Activated T-helper 17 cell treated with anti-CD3 and anti-CD28 coated beads, Interleukin-2, amount 50 U/mL, for 72 hours (primary cell): ENCODE results near the gene IFNK. TPM values are rescaled to one million over a fixed set of nuclear protein-coding genes. Genes with fewer than 3 reads are reported as not detected.

Experiments used
- ATAC-seq: fragments of 150-1000 bp; cut with Tn5 transposase; replicated peaks from 2 replicates; pipeline ENCODE4 v1.10.0; 2021; ENCODE audit warnings: mild to moderate bottlenecking, moderate library complexity
- H3K27ac Mint-ChIP-seq: one replicate; pipeline ENCODE4 v1.8.0; 2022; ENCODE audit warnings: mixed read lengths
- H3K27me3 Mint-ChIP-seq: one replicate; pipeline ENCODE4 v1.8.0; 2022; ENCODE audit warnings: mixed read lengths
- H3K36me3 Mint-ChIP-seq: one replicate; pipeline ENCODE4 v1.8.0; 2022; ENCODE audit warnings: low read depth, mild to moderate bottlenecking, mixed read lengths
- H3K4me1 Mint-ChIP-seq: one replicate; pipeline ENCODE4 v1.8.0; 2022; ENCODE audit warnings: mixed read lengths
- H3K4me3 Mint-ChIP-seq: one replicate; pipeline ENCODE4 v1.8.0; 2022; ENCODE audit warnings: mild to moderate bottlenecking, mixed read lengths
- H3K9me3 Mint-ChIP-seq: one replicate; pipeline ENCODE4 v1.8.0; 2022; ENCODE audit warnings: mixed read lengths
- total RNA-seq, 2 donors: library from RNA; stranded (reverse); gene quantifications; one replicate each; pipeline ENCODE4 v1.2.3, GENCODE V29; 2022

Gene IFNK
- total RNA-seq, 2 donors from 2014 or later: not detected

DNA sequence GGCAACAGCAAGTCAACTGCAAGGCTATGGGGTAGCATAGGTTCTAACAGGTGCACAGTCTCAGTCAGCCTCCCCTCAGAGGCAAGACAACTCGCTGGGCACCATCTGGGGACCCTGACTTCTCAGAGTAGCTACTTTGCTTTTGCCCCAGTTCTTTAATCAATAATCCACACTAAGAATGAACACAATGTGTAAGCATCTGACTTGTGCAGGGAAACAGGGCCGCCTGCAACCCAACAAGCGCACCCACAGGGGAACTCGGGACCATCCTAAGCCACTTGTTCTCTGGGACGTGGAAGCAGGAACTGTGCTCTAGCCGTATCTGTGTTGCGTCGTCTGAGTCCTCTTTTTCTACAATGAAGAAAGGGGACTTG lies 3.6 kb downstream of the IFNK start:
- no peaks in the 10 kb centered on the region for H3K9me3 Mint-ChIP-seq
- peak overlapping the region; percentile 84 for H3K4me3 Mint-ChIP-seq
- ATAC-seq: no peak
- peaks cover 4% of the 10 kb centered on the region for H3K4me1 Mint-ChIP-seq
- H3K27ac Mint-ChIP-seq: no peak overlapping the region
- H3K27me3 Mint-ChIP-seq: peaks cover 8% of the 10 kb centered on the region
- H3K36me3 Mint-ChIP-seq: no peaks in the 10 kb centered on the region

DNA sequence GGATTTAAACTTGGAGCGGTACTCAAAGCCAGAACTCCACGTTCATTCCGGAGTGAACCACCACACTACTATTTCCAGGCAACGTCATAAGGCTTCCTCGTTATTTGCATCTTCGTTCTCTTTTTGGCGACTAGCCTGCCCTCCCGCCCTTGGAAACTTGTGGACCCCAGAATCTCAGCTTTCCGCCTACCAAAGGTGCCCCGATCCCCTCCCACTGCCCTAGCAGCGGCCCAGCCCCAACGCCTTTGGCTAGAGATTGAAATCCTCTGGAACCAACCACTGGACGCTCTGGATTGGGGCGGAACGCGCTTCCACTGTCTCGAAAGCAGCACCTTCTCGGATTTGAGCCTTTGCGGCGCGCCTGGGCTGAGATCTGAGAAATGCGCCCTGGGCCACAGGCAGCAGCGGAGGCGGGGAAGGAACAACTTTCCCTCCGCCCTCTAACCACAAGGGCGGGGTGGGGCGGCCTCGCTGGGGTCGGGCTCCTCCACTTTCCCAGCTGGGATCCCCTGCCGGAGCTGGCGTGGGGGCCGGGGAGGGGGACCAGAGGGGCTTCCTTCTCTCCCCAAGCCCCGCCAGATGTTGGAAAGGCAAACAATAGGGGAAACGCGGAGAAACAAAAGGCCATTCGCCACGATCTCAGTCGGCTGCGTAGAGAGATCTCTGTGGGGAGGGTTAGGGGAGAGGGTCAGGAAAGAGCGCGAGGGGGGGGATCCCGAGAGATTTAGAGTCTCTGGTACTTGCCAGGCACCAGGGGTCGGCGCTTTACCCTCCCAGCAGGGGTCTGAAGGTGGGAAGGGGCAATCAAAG lies 4.2 kb downstream of the IFNK start:
- Mint-ChIP-seq H3K36me3 (no peaks in the 10 kb centered on the region), H3K4me3 (peak overlapping the region; percentile 84), H3K4me1 (peaks cover 4% of the 10 kb centered on the region), H3K27ac (peak overlapping the region; percentile 64), H3K9me3 (no peaks in the 10 kb centered on the region), H3K27me3 (peaks cover 8% of the 10 kb centered on the region)
- peak; percentile 55 for ATAC-seq

DNA sequence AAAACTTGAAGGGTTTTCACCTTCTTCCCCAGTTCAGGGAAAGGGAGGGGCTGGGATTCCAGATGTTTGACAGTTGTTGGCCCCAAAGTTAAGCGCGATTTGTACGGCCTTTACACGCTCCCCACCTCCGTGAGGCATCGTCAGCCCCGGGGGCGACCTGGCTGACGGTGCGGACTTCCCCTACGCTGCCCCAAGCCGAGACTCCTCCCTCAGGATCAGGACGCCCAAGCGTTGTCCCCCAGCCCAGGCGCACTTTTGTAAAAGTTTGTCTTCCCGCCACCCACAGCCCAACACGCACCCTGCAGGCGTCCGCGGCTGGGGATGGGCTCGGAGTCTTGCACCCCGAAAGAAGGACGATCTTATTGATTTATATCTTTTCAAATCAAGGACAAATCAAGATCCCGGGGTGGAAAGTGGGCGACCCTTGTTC lies 4.8 kb downstream of the IFNK start:
- Mint-ChIP-seq H3K4me3 (peak overlapping the region; percentile 84), H3K4me1 (peaks cover 4% of the 10 kb centered on the region), H3K27me3 (peaks cover 8% of the 10 kb centered on the region), H3K27ac (peak overlapping the region; percentile 64), H3K9me3 (no peaks in the 10 kb centered on the region), H3K36me3 (no peaks in the 10 kb centered on the region)
- ATAC-seq: peak; percentile 79

DNA sequence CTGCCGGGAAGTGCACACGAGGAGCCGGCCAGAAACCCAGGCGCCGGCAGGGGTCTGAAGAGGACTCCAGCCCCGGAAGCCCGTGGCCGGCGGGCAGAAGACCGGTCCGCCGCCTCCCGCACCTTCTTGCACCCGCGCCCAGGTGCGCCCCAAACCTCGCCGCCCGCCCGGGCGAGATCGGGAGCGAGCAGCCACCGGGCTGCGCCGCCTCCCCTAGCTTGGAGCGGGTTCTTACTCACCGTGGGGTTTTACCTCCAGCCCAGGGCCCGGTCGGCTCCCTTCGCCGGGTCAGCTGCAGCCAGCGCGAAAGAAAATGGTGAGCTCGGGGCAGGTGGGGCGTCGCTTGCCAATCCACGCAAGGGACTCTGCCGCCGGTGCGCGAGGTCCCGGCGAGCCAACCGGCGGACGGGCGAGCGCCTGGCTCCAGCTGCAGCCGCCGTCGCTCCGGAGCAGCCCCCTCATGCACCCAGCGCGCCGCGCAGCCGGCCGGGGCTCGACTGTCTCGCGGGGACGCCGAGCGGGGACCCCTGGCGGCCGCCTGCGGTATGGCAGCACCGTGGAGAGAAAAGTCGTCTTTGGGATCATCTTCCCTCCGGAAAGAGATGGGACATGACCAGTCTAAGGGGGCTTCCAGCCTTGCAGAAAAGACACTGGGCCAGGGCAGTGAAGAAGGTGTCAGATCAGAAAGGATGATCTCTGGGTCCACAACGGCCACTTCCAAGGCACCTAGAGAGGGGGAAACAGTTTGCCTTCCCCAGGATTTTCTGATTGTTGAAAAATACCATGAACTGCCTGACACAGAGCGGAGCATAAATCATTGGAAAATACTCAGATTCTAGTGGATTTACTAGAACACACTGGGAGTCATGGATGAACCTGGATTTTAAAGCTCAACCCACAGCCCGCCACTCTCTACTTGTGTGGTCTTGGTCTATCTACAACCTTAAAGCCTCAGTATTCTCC lies 5.5 kb downstream of the IFNK start, which contains the start of gene MOB3B:
MOB3B (minus strand) TSS at position 499 of the 963 bp plus-strand sequence. CDS start 74,264 bp downstream, outside the sequence.
- peak within 1 kb of the TSS; percentile 64 for H3K27ac Mint-ChIP-seq
- no peaks in the 10 kb centered on the region for H3K9me3 Mint-ChIP-seq
- H3K36me3 Mint-ChIP-seq: no peaks in the 10 kb centered on the region

DNA sequence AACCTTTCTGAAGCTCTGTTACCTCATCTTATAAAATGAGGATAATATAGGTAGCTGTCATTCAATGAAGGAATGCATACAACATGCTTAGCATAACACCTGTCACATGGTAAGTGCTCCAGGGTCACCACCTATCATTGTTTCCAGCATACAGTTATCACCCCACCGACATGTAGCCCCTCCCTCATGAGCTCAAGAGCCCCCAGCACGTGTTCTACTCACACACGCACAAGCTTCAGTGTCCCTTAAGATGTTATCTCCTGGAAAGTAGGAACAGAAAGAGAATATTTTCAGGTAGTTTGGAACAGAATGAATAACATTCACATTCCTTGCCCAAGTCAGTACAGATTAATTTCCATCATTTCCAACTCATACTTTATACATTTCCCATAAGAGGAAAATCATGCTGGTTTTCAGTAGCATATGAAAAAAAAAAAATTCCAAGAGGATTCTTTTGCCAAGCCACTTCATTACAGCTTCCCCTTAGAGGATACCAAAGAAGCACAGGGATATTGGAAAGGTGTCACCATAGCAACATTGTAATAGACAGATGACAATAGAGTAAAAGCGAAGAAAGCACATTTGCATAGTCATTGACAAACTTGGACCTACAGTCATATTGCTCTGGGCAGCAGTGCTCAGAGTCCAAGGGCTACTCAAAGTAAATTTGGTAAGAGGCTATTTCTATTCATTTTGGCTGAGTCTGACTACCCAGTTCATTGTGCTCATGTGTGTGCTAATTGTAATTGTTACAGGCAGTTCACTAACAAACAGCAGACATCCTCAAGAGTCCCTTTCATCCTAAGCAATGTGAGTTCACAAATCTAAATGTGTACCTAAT lies 7.0 kb downstream of the IFNK start:
- peaks cover 5% of the 10 kb centered on the region for H3K27me3 Mint-ChIP-seq
- H3K9me3 Mint-ChIP-seq: no peaks in the 10 kb centered on the region
- H3K27ac Mint-ChIP-seq: no peak overlapping the region
- H3K4me3 Mint-ChIP-seq: no peak overlapping the region
- H3K4me1 Mint-ChIP-seq: peaks cover 4% of the 10 kb centered on the region
- no peaks in the 10 kb centered on the region for H3K36me3 Mint-ChIP-seq
- ATAC-seq: no peak

More for the DNA sequence above, 5.5 kb downstream of the IFNK start, which contains the start of gene MOB3B:
- Mint-ChIP-seq H3K4me1 (peaks cover 4% of the 10 kb centered on the region), H3K27me3 (peaks cover 8% of the 10 kb centered on the region), H3K4me3 (peak within 1 kb of the TSS; percentile 84)
- peak; percentile 79 for ATAC-seq

DNA sequence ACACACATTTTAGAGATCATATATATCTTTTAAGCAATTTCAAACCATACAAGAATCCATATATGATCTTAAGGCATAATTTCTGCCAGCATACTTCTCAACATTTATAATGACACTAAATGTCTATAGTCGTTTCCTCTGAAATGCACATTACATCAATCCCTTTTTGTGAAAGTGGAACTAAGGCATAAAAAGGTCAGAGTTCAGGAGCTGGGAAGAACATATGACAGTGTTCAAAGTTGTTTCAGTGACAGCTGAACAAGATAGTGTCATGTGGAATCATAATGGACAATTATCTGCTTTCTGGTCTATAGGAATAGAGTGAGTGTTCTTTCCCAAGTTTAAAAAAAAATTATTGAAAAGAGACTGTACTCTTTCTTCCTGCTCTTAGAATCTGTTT lies 8.0 kb downstream of the IFNK start:
- no peaks in the 10 kb centered on the region for H3K9me3 Mint-ChIP-seq

DNA sequence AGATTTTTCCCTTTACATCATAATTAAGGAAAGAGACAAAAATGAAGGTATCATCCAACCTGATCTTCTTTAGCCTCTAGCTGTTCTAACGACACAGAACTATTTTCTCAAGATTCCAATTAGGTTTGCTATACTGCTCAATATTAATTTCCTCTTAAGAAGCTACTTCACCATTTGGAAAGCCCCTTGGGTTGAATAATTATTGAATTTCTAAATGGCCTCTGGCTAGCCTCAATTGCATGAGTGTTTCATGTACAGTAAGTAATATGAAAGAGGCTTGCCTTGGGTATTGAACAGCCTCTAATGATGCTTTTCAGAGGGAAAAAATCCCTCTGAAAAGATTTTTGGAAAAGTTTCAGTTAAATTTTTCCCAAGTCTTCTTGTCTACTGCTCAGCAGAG lies 9.2 kb downstream of the IFNK start:
- Mint-ChIP-seq H3K27me3 (no peaks in the 10 kb centered on the region), H3K9me3 (no peaks in the 10 kb centered on the region), H3K36me3 (no peaks in the 10 kb centered on the region), H3K4me3 (no peak overlapping the region), H3K27ac (no peak overlapping the region), H3K4me1 (peaks cover under 1% of the 10 kb centered on the region)
- no peak for ATAC-seq

More for the DNA sequence above, 8.0 kb downstream of the IFNK start:
- no peak for ATAC-seq
- H3K27me3 Mint-ChIP-seq: peaks cover 3% of the 10 kb centered on the region
- peaks cover 4% of the 10 kb centered on the region for H3K4me1 Mint-ChIP-seq
- H3K36me3 Mint-ChIP-seq: no peaks in the 10 kb centered on the region
- H3K4me3 Mint-ChIP-seq: no peak overlapping the region
- no peak overlapping the region for H3K27ac Mint-ChIP-seq

DNA sequence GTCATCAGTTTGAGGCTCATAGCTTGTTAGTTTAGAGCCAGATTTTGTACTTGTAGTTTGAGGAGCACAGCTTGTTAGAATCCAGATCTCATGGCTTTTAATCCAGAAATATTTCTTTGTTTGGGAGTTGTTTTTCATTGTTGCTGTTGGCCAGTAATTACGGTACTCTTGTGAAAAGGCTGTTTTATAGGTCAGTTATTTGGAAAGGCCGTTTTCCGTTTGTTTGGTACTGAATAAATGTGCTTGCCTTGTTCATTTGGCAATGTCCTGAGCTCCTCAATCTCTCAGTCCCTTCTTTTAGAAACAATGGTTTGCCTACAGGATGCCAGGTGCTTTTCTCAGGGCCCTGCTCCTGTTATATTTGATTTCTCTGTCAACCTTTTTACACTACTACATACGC lies 10.0 kb downstream of the IFNK start:
- no peaks in the 10 kb centered on the region for H3K36me3 Mint-ChIP-seq
- ATAC-seq: no peak
- no peaks in the 10 kb centered on the region for H3K9me3 Mint-ChIP-seq
- H3K27ac Mint-ChIP-seq: no peak overlapping the region
- no peaks in the 10 kb centered on the region for H3K27me3 Mint-ChIP-seq
- H3K4me3 Mint-ChIP-seq: no peak overlapping the region
- no peaks in the 10 kb centered on the region for H3K4me1 Mint-ChIP-seq

DNA sequence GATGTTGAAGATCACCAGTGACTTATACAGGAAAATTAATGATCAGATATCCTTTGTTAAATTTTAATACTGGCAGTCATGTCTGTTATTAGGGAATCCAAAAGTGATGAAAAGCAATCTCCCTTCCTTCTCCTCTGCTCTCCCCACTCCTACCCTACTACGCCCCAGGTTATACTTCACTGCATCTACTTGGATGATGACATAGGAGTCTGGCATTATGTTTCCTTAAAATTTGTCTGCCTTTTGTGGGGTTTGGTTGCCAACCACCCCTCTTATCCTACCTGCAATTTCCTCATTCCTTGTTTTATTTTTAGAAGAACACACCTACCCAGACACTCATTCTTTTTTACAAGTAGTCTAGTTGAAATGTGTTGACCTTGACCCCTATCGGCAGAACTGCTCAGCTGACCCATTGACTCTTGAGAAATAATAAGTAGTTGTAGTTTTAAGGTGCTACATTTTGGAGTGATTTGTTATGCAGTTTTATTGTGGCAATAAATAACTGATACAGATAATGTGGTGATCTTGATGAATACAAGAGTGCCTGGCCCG lies 10.6 kb downstream of the IFNK start:
- ATAC-seq: no peak
- H3K27me3 Mint-ChIP-seq: no peaks in the 10 kb centered on the region
- H3K36me3 Mint-ChIP-seq: no peaks in the 10 kb centered on the region
- no peak overlapping the region for H3K4me3 Mint-ChIP-seq
- no peak overlapping the region for H3K27ac Mint-ChIP-seq
- H3K4me1 Mint-ChIP-seq: no peaks in the 10 kb centered on the region
- H3K9me3 Mint-ChIP-seq: no peaks in the 10 kb centered on the region

DNA sequence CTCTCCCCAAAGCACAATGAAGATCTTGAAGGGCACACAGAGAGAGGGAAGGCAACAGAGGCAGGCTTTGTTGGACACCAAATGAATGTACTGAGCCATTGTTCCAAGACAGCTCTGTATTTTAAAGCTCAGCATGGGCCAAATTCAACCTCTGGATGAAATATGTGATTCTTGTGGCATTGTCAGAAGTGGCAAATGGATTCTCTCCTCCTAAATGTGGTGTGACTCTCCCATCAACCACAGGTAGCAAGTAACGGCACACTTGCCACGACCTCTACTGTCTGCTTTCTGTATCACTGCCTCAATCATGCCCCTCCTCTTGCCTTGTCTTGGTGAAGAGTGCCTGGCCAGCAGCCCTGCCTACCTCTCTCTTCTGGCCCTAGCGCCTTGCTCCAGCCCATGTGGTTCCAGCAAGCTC lies 11.6 kb downstream of the IFNK start:
- no peak for ATAC-seq
- Mint-ChIP-seq H3K4me1 (no peaks in the 10 kb centered on the region), H3K36me3 (no peaks in the 10 kb centered on the region), H3K27me3 (no peaks in the 10 kb centered on the region), H3K4me3 (no peak overlapping the region), H3K9me3 (no peaks in the 10 kb centered on the region), H3K27ac (no peak overlapping the region)

DNA sequence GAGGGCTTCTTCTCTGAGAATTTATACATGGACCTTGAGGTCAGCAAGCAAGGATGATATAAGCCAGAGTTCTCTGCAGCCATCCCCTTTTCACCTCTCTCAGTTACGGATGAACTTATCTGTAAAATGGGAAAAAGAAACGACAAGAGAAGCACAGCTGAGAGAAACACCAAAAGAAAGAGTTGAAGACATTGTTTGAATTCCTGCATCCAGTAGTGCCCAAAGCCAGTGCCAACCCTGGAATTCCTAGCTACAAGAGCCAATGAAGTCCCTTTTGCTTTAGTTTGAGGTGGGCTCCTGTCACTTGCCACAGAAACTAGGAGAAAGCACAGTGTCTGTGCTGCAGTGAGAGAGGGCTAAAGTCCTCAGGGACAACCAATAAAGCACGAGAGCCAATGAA lies 12.1 kb downstream of the IFNK start:
- Mint-ChIP-seq H3K27me3 (no peaks in the 10 kb centered on the region), H3K36me3 (no peaks in the 10 kb centered on the region), H3K9me3 (no peaks in the 10 kb centered on the region), H3K4me3 (no peak overlapping the region), H3K4me1 (no peaks in the 10 kb centered on the region), H3K27ac (no peak overlapping the region)
- ATAC-seq: no peak

DNA sequence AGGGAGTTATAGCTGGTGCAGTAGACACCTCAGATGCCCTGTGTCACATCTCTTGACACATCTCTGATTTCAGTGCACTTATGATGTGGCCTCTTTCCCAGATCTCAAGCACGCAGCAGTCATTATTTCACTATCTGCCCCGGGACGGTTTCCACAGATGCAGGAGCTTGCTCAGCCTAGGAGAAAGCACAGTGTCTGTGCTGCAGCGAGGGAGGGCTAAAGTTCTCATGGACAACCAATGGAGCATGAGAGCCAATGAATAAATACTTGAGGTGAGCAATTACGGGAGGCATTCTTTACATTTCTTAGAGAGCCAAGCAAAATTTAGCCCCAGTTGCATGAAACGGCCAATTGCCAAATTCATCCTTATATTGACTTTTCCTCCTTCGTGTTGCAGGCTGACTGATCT lies 12.9 kb downstream of the IFNK start:
- Mint-ChIP-seq H3K4me3 (no peak overlapping the region), H3K9me3 (no peaks in the 10 kb centered on the region), H3K4me1 (no peaks in the 10 kb centered on the region), H3K36me3 (no peaks in the 10 kb centered on the region), H3K27ac (no peak overlapping the region), H3K27me3 (no peaks in the 10 kb centered on the region)
- ATAC-seq: no peak

DNA sequence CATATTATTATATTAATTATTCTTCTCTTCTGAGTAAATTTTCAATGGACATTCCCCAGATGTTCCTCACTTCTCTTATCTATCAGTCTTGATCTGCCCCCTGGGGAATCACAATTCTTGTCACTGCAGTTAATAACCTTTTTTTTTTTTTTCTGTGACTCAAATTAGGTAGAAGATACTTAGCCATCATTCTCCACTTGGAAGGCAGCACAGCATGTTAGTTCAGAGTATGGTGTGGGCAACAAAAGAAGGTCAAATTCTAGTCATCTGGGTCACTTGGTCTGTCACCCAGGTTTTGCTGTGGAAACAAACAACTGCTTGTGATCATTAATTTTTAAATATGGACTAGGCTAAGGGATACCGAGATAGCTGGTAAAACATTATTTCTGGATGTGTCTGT lies 13.7 kb downstream of the IFNK start:
- Mint-ChIP-seq H3K36me3 (no peaks in the 10 kb centered on the region), H3K4me3 (no peak overlapping the region), H3K9me3 (no peaks in the 10 kb centered on the region), H3K4me1 (no peaks in the 10 kb centered on the region), H3K27ac (no peak overlapping the region), H3K27me3 (no peaks in the 10 kb centered on the region)
- ATAC-seq: no peak

DNA sequence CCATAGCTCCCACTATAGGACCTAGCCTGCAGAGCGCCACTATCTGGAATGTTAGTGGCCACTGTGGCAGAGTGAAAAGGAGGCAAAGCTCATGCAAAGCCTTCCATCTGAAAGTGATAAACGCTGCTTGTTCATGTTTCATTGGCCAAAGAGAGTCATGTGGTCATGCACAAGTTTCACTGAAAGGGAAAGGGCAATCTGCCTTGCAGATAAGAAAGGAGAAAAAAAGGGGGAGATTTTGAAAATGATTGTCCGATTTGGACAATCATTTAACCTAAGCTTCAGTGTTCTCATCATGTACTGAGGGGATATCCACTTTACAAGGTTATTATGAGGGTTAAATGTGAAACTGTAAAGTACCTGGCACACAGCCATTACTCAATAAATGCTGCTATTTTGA lies 14.6 kb downstream of the IFNK start:
- Mint-ChIP-seq H3K27ac (no peak overlapping the region), H3K9me3 (no peaks in the 10 kb centered on the region), H3K4me1 (no peaks in the 10 kb centered on the region), H3K4me3 (no peak overlapping the region), H3K27me3 (no peaks in the 10 kb centered on the region), H3K36me3 (peaks cover 7% of the 10 kb centered on the region)
- no peak for ATAC-seq
